H1 (cell line): ENCODE results near the gene MYO9A. TPM values are rescaled to one million over a fixed set of nuclear protein-coding genes. Genes with fewer than 3 reads are reported as not detected.

Experiments
- CTCF ChIA-PET: fragments of 300-600 bp; sonication (Branson Sonifier 250); formaldehyde crosslinking; loops from one replicate; lab custom pipeline; 2021; ENCODE audit not compliant: partially characterized antibody; lab: Charles Lee
- POLR2A ChIA-PET: fragments of 300-600 bp; sonication (Branson Sonifier 250); formaldehyde crosslinking; loops from one replicate; lab custom pipeline; 2021; ENCODE audit warnings: inconsistent platforms; ENCODE audit not compliant: partially characterized antibody; lab: Charles Lee
- DNase-seq, 2 experiments: peaks; one replicate each; pipeline versions ENCODE4 v3.0.0 to v3.0.0-alpha.2; 2010 to 2022; ENCODE audit warnings: low spot score in 2 of 2, low read depth in 1 of 2, mixed read lengths in 1 of 2
- FAIRE-seq: peaks from 2 replicates; lab custom pipeline; 2011; peaks lifted over from hg19 to GRCh38; lab: Jason Lieb, UNC
- H2AFZ ChIP-seq: 2 replicates; pipeline ENCODE4 v1.8.1; 2012; ENCODE audit warnings: low read length, inconsistent platforms
- H2AK5ac ChIP-seq: 2 replicates; pipeline ENCODE4 v1.6.1; 2013; ENCODE audit warnings: low read depth, low read length
- H2BK120ac ChIP-seq: replicated peaks from 2 replicates; pipeline ENCODE3; 2013; ENCODE audit warnings: low read depth, low read length, inconsistent platforms
- H2BK12ac ChIP-seq: 2 replicates; pipeline ENCODE4 v1.6.1; 2013; ENCODE audit warnings: low read depth, low read length
- H2BK15ac ChIP-seq: 2 replicates; pipeline ENCODE4 v1.6.1; 2013; ENCODE audit warnings: low read length
- H2BK20ac ChIP-seq: 2 replicates; pipeline ENCODE4 v1.6.1; 2013; ENCODE audit warnings: low read length
- H2BK5ac ChIP-seq: 2 replicates; pipeline ENCODE4 v1.6.1; 2013; ENCODE audit warnings: low read depth, low read length
- H3K14ac ChIP-seq: 2 replicates; pipeline ENCODE4 v1.6.1; 2013; ENCODE audit warnings: inconsistent platforms; ENCODE audit not compliant: insufficient read length
- H3K18ac ChIP-seq: 2 replicates; pipeline ENCODE4 v1.6.1; 2013; ENCODE audit warnings: low read length; ENCODE audit errors: extremely low read depth
- H3K23ac ChIP-seq: 2 replicates; pipeline ENCODE4 v1.6.1; 2013; ENCODE audit warnings: inconsistent platforms; ENCODE audit not compliant: insufficient read length
- H3K23me2 ChIP-seq: 2 replicates; pipeline ENCODE4 v1.6.1; 2013; ENCODE audit warnings: low read depth, low read length
- H3K27ac ChIP-seq: 2 replicates; pipeline ENCODE4 v1.6.1; 2011; ENCODE audit warnings: low read depth, low read length, inconsistent platforms
- H3K27me3 ChIP-seq, 4 experiments: replicated peaks in 1 of 4; 1 replicate in 1 of 4; 2 replicates in 3 of 4; pipeline versions ENCODE4 v1.6.1 to v1.8.1; 2011 to 2013; ENCODE audit warnings: low read length in 3 of 4, mild to moderate bottlenecking in 3 of 4, inconsistent platforms in 2 of 4, mixed read lengths in 2 of 4, moderate library complexity in 1 of 4; ENCODE audit not compliant: control insufficient read depth in 3 of 4, insufficient read depth in 3 of 4; ENCODE audit errors: extremely low read depth in 1 of 4
- H3K36me3 ChIP-seq, 4 experiments: 2 replicates each; pipeline versions ENCODE4 v1.6.1 to v1.8.1; 2011 to 2013; ENCODE audit warnings: mild to moderate bottlenecking in 4 of 4, low read length in 3 of 4, moderate library complexity in 2 of 4, control low read depth in 1 of 4, inconsistent platforms in 1 of 4; ENCODE audit not compliant: insufficient read depth in 4 of 4, control insufficient read depth in 2 of 4
- H3K4ac ChIP-seq: replicated peaks from 2 replicates; pipeline ENCODE3; 2013; ENCODE audit warnings: low read length, low read depth, mixed read lengths, inconsistent platforms; ENCODE audit not compliant: insufficient read length
- H3K4me1 ChIP-seq, 4 experiments: replicated peaks in 1 of 4; 1 replicate in 1 of 4; 2 replicates in 3 of 4; pipeline versions ENCODE4 v1.6.1 to v1.8.1; 2011 to 2013; ENCODE audit warnings: low read length in 3 of 4, inconsistent platforms in 2 of 4, mixed read lengths in 1 of 4; ENCODE audit not compliant: insufficient read depth in 4 of 4, control insufficient read depth in 3 of 4
- H3K4me2 ChIP-seq, 2 experiments: 2 replicates each; pipeline versions ENCODE4 v1.6.1 to v1.8.1; 2011 to 2013; ENCODE audit warnings: low read depth in 2 of 2, low read length in 2 of 2, control low read depth in 1 of 2, inconsistent platforms in 1 of 2, mild to moderate bottlenecking in 1 of 2; ENCODE audit not compliant: insufficient read depth in 1 of 2
- H3K4me3 ChIP-seq, 4 experiments: fragments of 200-600, 300-600 bp in 1 of 4; sonication (generic), shearing (Covaris generic), sonication (Bioruptor Twin) in 1 of 4; 2 replicates each; pipeline versions ENCODE4 v1.5.1 to v1.8.1; 2011 to 2016; ENCODE audit warnings: low read length in 4 of 4, low read depth in 3 of 4, control low read depth in 2 of 4, inconsistent platforms in 2 of 4, mild to moderate bottlenecking in 2 of 4, mixed read lengths in 1 of 4, moderate library complexity in 1 of 4; ENCODE audit not compliant: insufficient read depth in 2 of 4; ENCODE audit errors: extremely low read depth in 1 of 4
- H3K56ac ChIP-seq: replicated peaks from 2 replicates; pipeline ENCODE3; 2013; ENCODE audit warnings: low read depth, mild to moderate bottlenecking, mixed read lengths, low read length, inconsistent platforms; ENCODE audit not compliant: insufficient read length
- H3K79me1 ChIP-seq: 2 replicates; pipeline ENCODE4 v1.6.1; 2013; ENCODE audit warnings: low read depth, low read length, control low read depth
- H3K79me2 ChIP-seq, 2 experiments: 2 replicates each; pipeline versions ENCODE4 v1.6.1 to v1.8.1; 2012 to 2013; ENCODE audit warnings: low read length in 2 of 2, mild to moderate bottlenecking in 2 of 2, inconsistent platforms in 1 of 2; ENCODE audit not compliant: insufficient read depth in 2 of 2, control insufficient read depth in 1 of 2
- H3K9ac ChIP-seq, 4 experiments: replicated peaks in 1 of 4; 1 replicate in 1 of 4; 2 replicates in 3 of 4; pipeline versions ENCODE4 v1.6.1 to v1.8.1; 2011 to 2013; ENCODE audit warnings: low read depth in 3 of 4, low read length in 3 of 4, control low read depth in 2 of 4, mild to moderate bottlenecking in 2 of 4, moderate library complexity in 2 of 4, inconsistent platforms in 1 of 4; ENCODE audit errors: extremely low read depth in 1 of 4
- H3K9me3 ChIP-seq, 2 experiments: 2 replicates each; pipeline versions ENCODE4 v1.6.1 to v1.8.1; 2012 to 2013; ENCODE audit warnings: mild to moderate bottlenecking in 2 of 2, moderate library complexity in 2 of 2, control low read depth in 1 of 2, inconsistent platforms in 1 of 2, low read depth in 1 of 2, low read length in 1 of 2, mixed read lengths in 1 of 2; ENCODE audit not compliant: insufficient read depth in 2 of 2
- H4K20me1 ChIP-seq, 2 experiments: replicated peaks in 1 of 2; 2 replicates each; pipeline versions ENCODE3 to v1.8.1; 2011 to 2013; ENCODE audit warnings: inconsistent platforms in 2 of 2, low read length in 2 of 2, mild to moderate bottlenecking in 1 of 2; ENCODE audit not compliant: insufficient read depth in 2 of 2, control insufficient read depth in 1 of 2
- H4K5ac ChIP-seq: 2 replicates; pipeline ENCODE4 v1.6.1; 2013; ENCODE audit warnings: low read length, low read depth, mixed read lengths, inconsistent platforms; ENCODE audit not compliant: insufficient read length
- H4K8ac ChIP-seq: 2 replicates; pipeline ENCODE4 v1.8.0; 2013; ENCODE audit warnings: mild to moderate bottlenecking, moderate library complexity, low read length, inconsistent platforms; ENCODE audit not compliant: insufficient read depth; ENCODE audit errors: extremely low read depth
- H4K91ac ChIP-seq: replicated peaks from 2 replicates; pipeline ENCODE3; 2013; ENCODE audit warnings: low read length, mixed read lengths, inconsistent platforms; ENCODE audit not compliant: insufficient read length
- CREB1 ChIP-seq: IDR thresholded peaks from 2 replicates; pipeline ENCODE4 v1.6.1; 2012; ENCODE audit warnings: inconsistent platforms
- EZH2 ChIP-seq: fragments of 200-600 bp; sonication (generic); IDR thresholded peaks from 2 replicates; pipeline ENCODE4 v1.7.1; 2012; ENCODE audit warnings: low read depth, mild to moderate bottlenecking, moderate library complexity, low read length, inconsistent platforms; ENCODE audit not compliant: severe bottlenecking
- KDM1A ChIP-seq: fragments of 200-600, 300-600 bp; sonication (generic); IDR thresholded peaks from 2 replicates; pipeline ENCODE4 v1.7.1; 2016; ENCODE audit warnings: mild to moderate bottlenecking, low read length, borderline replicate concordance
- SP1 ChIP-seq: IDR thresholded peaks from 2 replicates; pipeline ENCODE4 v1.6.1; 2011; ENCODE audit warnings: low read depth, low read length
- YY1 ChIP-seq: IDR thresholded peaks from 2 replicates; pipeline ENCODE4 v1.6.1; 2011; ENCODE audit warnings: low read depth, mild to moderate bottlenecking, low read length
- ZNF274 ChIP-seq: IDR thresholded peaks from 2 replicates; pipeline ENCODE4 v1.7.0; 2012; ENCODE audit warnings: low read length, borderline replicate concordance; ENCODE audit errors: extremely low read depth
- WGBS, 2 experiments: shearing (Covaris generic) in 1 of 2; methylation state at CpG; one replicate each; pipeline versions ENCODE4 v1.1.6 to v1.1.7; 2013 to 2015; ENCODE audit warnings: low lambda C conversion rate in 2 of 2, mixed read lengths in 2 of 2, inconsistent platforms in 1 of 2, low coverage in 1 of 2, missing lambda C conversion rate in 1 of 2; ENCODE audit not compliant: insufficient replicate concordance in 2 of 2, insufficient coverage in 1 of 2, insufficient read length in 1 of 2; ENCODE audit errors: extremely low coverage in 1 of 2, missing lambda C conversion rate in 1 of 2; 5-methylcytosine and 5-hydroxymethylcytosine counted together
- polyA plus RNA-seq, 7 experiments: library from polyadenylated mRNA; depleted of rRNA in 3 of 7; stranded (reverse) in 5 of 7; unstranded in 2 of 7; fragments of >200 nt in 5 of 7; fragments of 200-250 nt in 2 of 7; gene quantifications; 1 replicate in 5 of 7; 2 replicates in 1 of 7; 4 replicates in 1 of 7; pipeline versions ENCODE4 v1.2.1 to v1.2.3, GENCODE V29; 2011 to 2013; ENCODE audit warnings: missing spikeins in 2 of 7, mixed read lengths in 2 of 7
- total RNA-seq: library from RNA; stranded (reverse); fragmentation: NEBNext Ultra II Directional; extraction: Animal tissue kit (Norgen Biotek cat#: 25700); gene quantifications from 2 replicates; pipeline ENCODE4 v1.2.1, GENCODE V29; 2021

MYO9A gene
- total and polyA plus RNA-seq, 2 of the 8 experiments (the other 6 are each of a cell fraction or from before 2014, with no cell fraction given) = 3.9 to 26.0 TPM

GRCh38 chr15:71815301-71815700 is 302.6 kb downstream of the MYO9A start:
- H3K79me2 ChIP-seq = no peaks in the 10 kb centered on the region
- no peak overlapping the region for H4K91ac ChIP-seq
- no peak overlapping the region for H3K14ac ChIP-seq
- no peak for FAIRE-seq
- no peak overlapping the region for H2BK5ac ChIP-seq
- H3K56ac ChIP-seq = no peak overlapping the region
- H4K8ac ChIP-seq = no peak overlapping the region
- no peak overlapping the region for H3K23ac ChIP-seq
- no peaks in the 10 kb centered on the region; a peak in 1 of 4 replicates for H3K9me3 ChIP-seq
- H3K4ac ChIP-seq = no peak overlapping the region
- H2AFZ ChIP-seq = no peak overlapping the region
- no peak overlapping the region for H4K5ac ChIP-seq
- H3K4me3 ChIP-seq = no peak overlapping the region
- no peaks in the 10 kb centered on the region for H3K23me2 ChIP-seq
- H3K36me3 ChIP-seq = no peaks in the 10 kb centered on the region
- no peak overlapping the region for H2BK20ac ChIP-seq
- H3K4me2 ChIP-seq = no peak overlapping the region
- no peaks in the 10 kb centered on the region for H3K27me3 ChIP-seq
- H3K27ac ChIP-seq = no peak overlapping the region
- no peak overlapping the region for H3K9ac ChIP-seq
- no peaks in the 10 kb centered on the region for H4K20me1 ChIP-seq
- CTCF ChIA-PET = interaction anchor here (2.6 kb wide), 1 partner anchor 14 kb away, joined by 12 read pairs; no protein-coding TSS in a partner anchor
- WGBS, 2 experiments = 97% methylated on average over 3 of the region's 3 CpGs; no CpG with 5 or more reads in 1 of the 2 experiments
- H2AK5ac ChIP-seq = no peak overlapping the region
- no peaks in the 10 kb centered on the region for H3K79me1 ChIP-seq
- H2BK15ac ChIP-seq = no peak overlapping the region
- POLR2A ChIA-PET = no interaction called here
- H2BK12ac ChIP-seq = no peak overlapping the region
- no peak for TF ChIP-seq ZNF274
- TF ChIP-seq SP1 = no peak
- no peak for TF ChIP-seq YY1
- no peak for TF ChIP-seq CREB1
- no peak for TF ChIP-seq EZH2
- TF ChIP-seq KDM1A = no peak
- TF ChIP-seq, all 59 proteins: peak for 0
- DNase-seq = no peak
- Histone ChIP-seq H3K4me1 (peaks cover 0 to 4% (median 0%) of the 10 kb centered on the region in 4 experiments; a peak in 1 of 7 replicates), H2BK120ac (no peak overlapping the region), H3K18ac (no peak overlapping the region)
